HEK293 (cell line): ENCODE results near the gene IRF1.

Source experiments
- CTCF ChIA-PET: fragments of 350-600 bp; formaldehyde crosslinking; extraction: SDS; loops from one replicate; lab custom pipeline; 2021; ENCODE audit warnings: antibody characterized with exemption; lab: Yijun Ruan, JAX
- POLR2A ChIA-PET: fragments of 300-600 bp; formaldehyde crosslinking; extraction: SDS; loops from one replicate; lab custom pipeline; 2020; ENCODE audit warnings: antibody characterized with exemption, inconsistent platforms; lab: Yijun Ruan, JAX
- H3K27ac ChIP-seq: fragments of 200-500 bp; sonication (Bioruptor generic); 2 replicates; pipeline ENCODE4 v1.5.1; 2014; ENCODE audit warnings: low read depth, low read length, control low read depth, inconsistent platforms; ENCODE audit errors: extremely low read depth
- H3K36me3 ChIP-seq, 2 experiments: fragments of 200-500 bp in 1 of 2; sonication (Bioruptor generic) in 1 of 2; 1 replicate in 1 of 2; 2 replicates in 1 of 2; pipeline ENCODE4 v1.5.1; 2014 to 2017; ENCODE audit warnings: inconsistent platforms in 2 of 2, low read length in 2 of 2; ENCODE audit not compliant: control insufficient read depth in 2 of 2, insufficient read depth in 1 of 2
- H3K4me1 ChIP-seq: fragments of 200-500 bp; sonication (Bioruptor generic); 2 replicates; pipeline ENCODE4 v1.5.1; 2014; ENCODE audit warnings: mild to moderate bottlenecking, low read length, inconsistent platforms; ENCODE audit not compliant: control insufficient read depth, insufficient read depth
- H3K4me3 ChIP-seq: 2 replicates; pipeline ENCODE4 v1.5.1; 2011; ENCODE audit warnings: low read depth, mild to moderate bottlenecking, control low read depth, low read length, moderate library complexity
- H3K9me3 ChIP-seq: fragments of 200-500 bp; sonication (Bioruptor generic); 2 replicates; pipeline ENCODE4 v1.5.1; 2014; ENCODE audit warnings: low read depth, low read length, inconsistent platforms; ENCODE audit not compliant: control insufficient read depth, insufficient read depth
- ATF2 ChIP-seq: fragments of 450-650 bp; formaldehyde crosslinking; IDR thresholded peaks from 2 replicates; pipeline ENCODE4 v1.5.1; 2016; ENCODE audit warnings: missing biosample characterization, missing genetic modification characterization, low read depth
- EGR2 ChIP-seq: fragments of 450-650 bp; formaldehyde crosslinking; IDR thresholded peaks from 2 replicates; pipeline ENCODE4 v1.5.1; 2016; ENCODE audit warnings: low read depth, missing biosample characterization, missing genetic modification characterization
- IKZF3 ChIP-seq: fragments of 450-650 bp; IDR thresholded peaks from 2 replicates; pipeline ENCODE4 v1.5.0; 2018; ENCODE audit warnings: missing biosample characterization, mild to moderate bottlenecking, missing genetic modification characterization, moderate library complexity
- KLF1 ChIP-seq: fragments of 450-650 bp; formaldehyde crosslinking; IDR thresholded peaks from 2 replicates; pipeline ENCODE4 v1.5.1; 2016; ENCODE audit warnings: missing biosample characterization, missing genetic modification characterization
- SCRT1 ChIP-seq: fragments of 450-650 bp; formaldehyde crosslinking; IDR thresholded peaks from 2 replicates; pipeline ENCODE4 v1.5.1; 2016; ENCODE audit warnings: missing biosample characterization, missing genetic modification characterization, borderline replicate concordance
- SCRT2 ChIP-seq: fragments of 450-650 bp; formaldehyde crosslinking; IDR thresholded peaks from 2 replicates; pipeline ENCODE4 v1.5.1; 2016; ENCODE audit warnings: missing biosample characterization, missing genetic modification characterization
- SP2 ChIP-seq: fragments of 450-650 bp; formaldehyde crosslinking; IDR thresholded peaks from 2 replicates; pipeline ENCODE4 v1.5.1; 2016; ENCODE audit warnings: missing biosample characterization, missing genetic modification characterization
- ZBTB8A ChIP-seq: fragments of 450-650 bp; formaldehyde crosslinking; IDR thresholded peaks from 2 replicates; pipeline ENCODE4 v1.5.1; 2016; ENCODE audit warnings: missing biosample characterization, missing genetic modification characterization
- ZFHX2 ChIP-seq: fragments of 450-650 bp; formaldehyde crosslinking; conservative IDR thresholded peaks from 2 replicates; pipeline ENCODE4 v1.5.1; 2016; ENCODE audit warnings: missing biosample characterization, missing genetic modification characterization
- ZIC2 ChIP-seq: fragments of 450-650 bp; formaldehyde crosslinking; IDR thresholded peaks from 2 replicates; pipeline ENCODE4 v1.5.1; 2016; ENCODE audit warnings: missing biosample characterization, missing genetic modification characterization
- ZNF169 ChIP-seq: fragments of 450-650 bp; formaldehyde crosslinking; IDR thresholded peaks from 2 replicates; pipeline ENCODE4 v1.5.1; 2016; ENCODE audit warnings: missing biosample characterization, missing genetic modification characterization
- ZNF221 ChIP-seq: fragments of 450-650 bp; formaldehyde crosslinking; IDR thresholded peaks from 2 replicates; pipeline ENCODE4 v1.5.1; 2017; ENCODE audit warnings: missing biosample characterization, missing genetic modification characterization, borderline replicate concordance
- ZNF341 ChIP-seq: fragments of 450-650 bp; formaldehyde crosslinking; IDR thresholded peaks from 2 replicates; pipeline ENCODE4; 2016; ENCODE audit warnings: low read depth, missing biosample characterization, missing genetic modification characterization
- ZNF362 ChIP-seq: fragments of 450-650 bp; formaldehyde crosslinking; IDR thresholded peaks from 2 replicates; pipeline ENCODE4 v1.5.1; 2016; ENCODE audit warnings: missing biosample characterization, missing genetic modification characterization
- ZNF571 ChIP-seq: fragments of 450-650 bp; formaldehyde crosslinking; IDR thresholded peaks from 2 replicates; pipeline ENCODE4 v1.5.0; 2017; ENCODE audit warnings: missing biosample characterization, missing genetic modification characterization
- ZNF600 ChIP-seq: fragments of 450-650 bp; formaldehyde crosslinking; IDR thresholded peaks from 2 replicates; pipeline ENCODE4 v1.5.1; 2016; ENCODE audit warnings: missing biosample characterization, missing genetic modification characterization
- ZNF670 ChIP-seq: fragments of 450-650 bp; formaldehyde crosslinking; IDR thresholded peaks from 2 replicates; pipeline ENCODE4 v1.5.1; 2016; ENCODE audit warnings: missing biosample characterization, missing genetic modification characterization, low read depth
- ZSCAN16 ChIP-seq: fragments of 450-650 bp; formaldehyde crosslinking; IDR thresholded peaks from 2 replicates; pipeline ENCODE4 v1.5.1; 2016; ENCODE audit warnings: missing biosample characterization, missing genetic modification characterization
- TF ChIP-seq, protein P1 (sequence below): fragments of 450-650 bp; formaldehyde crosslinking; IDR thresholded peaks from 2 replicates; pipeline ENCODE4 v1.5.1; 2016; ENCODE audit warnings: missing biosample characterization, missing genetic modification characterization
- TF ChIP-seq, protein P2 (sequence below): fragments of 450-650 bp; formaldehyde crosslinking; IDR thresholded peaks from 2 replicates; pipeline ENCODE4 v1.5.1; 2016; ENCODE audit warnings: missing biosample characterization, missing genetic modification characterization
- TF ChIP-seq, protein P3 (sequence below): fragments of 450-650 bp; formaldehyde crosslinking; IDR thresholded peaks from 2 replicates; pipeline ENCODE4 v1.5.1; 2016; ENCODE audit warnings: missing biosample characterization, missing genetic modification characterization

Gene IRF1

GRCh38 chr5:132491368-132492364 lies 1.1 kb upstream of the IRF1 start (continued):
- TF ChIP-seq ATF2 (tag by site-specific recombination) (no peak), ZBTB8A (tag by site-specific recombination) (no peak), ZNF571 (no peak), ZNF169 (tag by site-specific recombination) (no peak), ZFHX2 (tag by site-specific recombination) (no peak), ZNF670 (no peak), ZNF600 (no peak)
- TF ChIP-seq, protein P1, sequence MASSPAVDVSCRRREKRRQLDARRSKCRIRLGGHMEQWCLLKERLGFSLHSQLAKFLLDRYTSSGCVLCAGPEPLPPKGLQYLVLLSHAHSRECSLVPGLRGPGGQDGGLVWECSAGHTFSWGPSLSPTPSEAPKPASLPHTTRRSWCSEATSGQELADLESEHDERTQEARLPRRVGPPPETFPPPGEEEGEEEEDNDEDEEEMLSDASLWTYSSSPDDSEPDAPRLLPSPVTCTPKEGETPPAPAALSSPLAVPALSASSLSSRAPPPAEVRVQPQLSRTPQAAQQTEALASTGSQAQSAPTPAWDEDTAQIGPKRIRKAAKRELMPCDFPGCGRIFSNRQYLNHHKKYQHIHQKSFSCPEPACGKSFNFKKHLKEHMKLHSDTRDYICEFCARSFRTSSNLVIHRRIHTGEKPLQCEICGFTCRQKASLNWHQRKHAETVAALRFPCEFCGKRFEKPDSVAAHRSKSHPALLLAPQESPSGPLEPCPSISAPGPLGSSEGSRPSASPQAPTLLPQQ, result no peak

- CTCF ChIA-PET, result interaction anchor here (0.7 to 2.6 kb wide), 9 partner anchors 14 to 275 kb away, joined by 3 to 12 read pairs (median 3); no protein-coding TSS in a partner anchor
- peak; percentile 20; the same call in 1 of the 2 replicates for TF ChIP-seq IKZF3
- peak; percentile 63 for TF ChIP-seq EGR2 (tag by site-specific recombination)
- TF ChIP-seq KLF1 (tag by site-specific recombination), result no peak
- peak; percentile 99 for TF ChIP-seq SCRT2
- TF ChIP-seq, protein P2, sequence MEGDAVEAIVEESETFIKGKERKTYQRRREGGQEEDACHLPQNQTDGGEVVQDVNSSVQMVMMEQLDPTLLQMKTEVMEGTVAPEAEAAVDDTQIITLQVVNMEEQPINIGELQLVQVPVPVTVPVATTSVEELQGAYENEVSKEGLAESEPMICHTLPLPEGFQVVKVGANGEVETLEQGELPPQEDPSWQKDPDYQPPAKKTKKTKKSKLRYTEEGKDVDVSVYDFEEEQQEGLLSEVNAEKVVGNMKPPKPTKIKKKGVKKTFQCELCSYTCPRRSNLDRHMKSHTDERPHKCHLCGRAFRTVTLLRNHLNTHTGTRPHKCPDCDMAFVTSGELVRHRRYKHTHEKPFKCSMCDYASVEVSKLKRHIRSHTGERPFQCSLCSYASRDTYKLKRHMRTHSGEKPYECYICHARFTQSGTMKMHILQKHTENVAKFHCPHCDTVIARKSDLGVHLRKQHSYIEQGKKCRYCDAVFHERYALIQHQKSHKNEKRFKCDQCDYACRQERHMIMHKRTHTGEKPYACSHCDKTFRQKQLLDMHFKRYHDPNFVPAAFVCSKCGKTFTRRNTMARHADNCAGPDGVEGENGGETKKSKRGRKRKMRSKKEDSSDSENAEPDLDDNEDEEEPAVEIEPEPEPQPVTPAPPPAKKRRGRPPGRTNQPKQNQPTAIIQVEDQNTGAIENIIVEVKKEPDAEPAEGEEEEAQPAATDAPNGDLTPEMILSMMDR (tag by site-specific recombination), result peak; percentile 49
- TF ChIP-seq, protein P3, sequence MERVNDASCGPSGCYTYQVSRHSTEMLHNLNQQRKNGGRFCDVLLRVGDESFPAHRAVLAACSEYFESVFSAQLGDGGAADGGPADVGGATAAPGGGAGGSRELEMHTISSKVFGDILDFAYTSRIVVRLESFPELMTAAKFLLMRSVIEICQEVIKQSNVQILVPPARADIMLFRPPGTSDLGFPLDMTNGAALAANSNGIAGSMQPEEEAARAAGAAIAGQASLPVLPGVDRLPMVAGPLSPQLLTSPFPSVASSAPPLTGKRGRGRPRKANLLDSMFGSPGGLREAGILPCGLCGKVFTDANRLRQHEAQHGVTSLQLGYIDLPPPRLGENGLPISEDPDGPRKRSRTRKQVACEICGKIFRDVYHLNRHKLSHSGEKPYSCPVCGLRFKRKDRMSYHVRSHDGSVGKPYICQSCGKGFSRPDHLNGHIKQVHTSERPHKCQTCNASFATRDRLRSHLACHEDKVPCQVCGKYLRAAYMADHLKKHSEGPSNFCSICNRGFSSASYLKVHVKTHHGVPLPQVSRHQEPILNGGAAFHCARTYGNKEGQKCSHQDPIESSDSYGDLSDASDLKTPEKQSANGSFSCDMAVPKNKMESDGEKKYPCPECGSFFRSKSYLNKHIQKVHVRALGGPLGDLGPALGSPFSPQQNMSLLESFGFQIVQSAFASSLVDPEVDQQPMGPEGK (tag by site-specific recombination), result peak; percentile 35; the same call in 1 of the 2 replicates
- 0 out of 2 replicates have a peak, but pooled peaks have one; percentile 10 for TF ChIP-seq ZSCAN16
- peak; percentile 60 for TF ChIP-seq SP2
- peak; percentile 14; the same call in 1 of the 2 replicates for TF ChIP-seq ZNF341 (tag by site-specific recombination)
- TF ChIP-seq ZFHX2 (tag by site-specific recombination), result peak; percentile 85
- TF ChIP-seq ZNF362, result no peak
- peak; percentile 25; the same call in 1 of the 2 replicates for TF ChIP-seq ZIC2 (tag by site-specific recombination)
- TF ChIP-seq ZNF221, result no peak
- TF ChIP-seq SCRT1 (tag by site-specific recombination), result peak; percentile 96
- H3K4me1 ChIP-seq, result 0 out of 2 replicates have a peak, but pooled peaks cover 2% of the 10 kb centered on the region
- H3K36me3 ChIP-seq, result peaks cover 0 to 40% of the 10 kb centered on the region in 2 experiments; a peak in 2 of 3 replicates
- peak overlapping the region; percentile 73 for H3K4me3 ChIP-seq
- H3K9me3 ChIP-seq, result no peaks in the 10 kb centered on the region
- POLR2A ChIA-PET, result interaction anchor here (0.9 to 2.6 kb wide), 21 partner anchors 9 to 262 kb away, joined by 3 to 27 read pairs (median 7); partner anchors contain the start of genes P4HA2, SLC22A4 and SLC22A5
- peak overlapping the region; percentile 79; the same call in 1 of the 2 replicates for H3K27ac ChIP-seq
Observed at GRCh38 chr5:132489871-132490483, 596 bp downstream of the IRF1 start.
